NCI-H2107 treated with DMSO at 0.1 percent for 48 hours (cell line): ENCODE measurements around the gene PRSS48.
"Not testable (repeated sequence)": the region's sequence is repeated elsewhere in the genome, so short reads cannot be mapped to it uniquely, and the experiment has no call there.

Experiments
- DNase-seq: peaks from one replicate; lab custom pipeline; 2025; ENCODE audit not compliant: unreplicated experiment; lab: John Stamatoyannopoulos, UW

PRSS48 gene

GRCh38 chr4:151260526-151260925 is 16.4 kb upstream of the PRSS48 start:
- no peak for DNase-seq

GRCh38 chr4:151263455-151263854 is 13.5 kb upstream of the PRSS48 start:
- no peak for DNase-seq

GRCh38 chr4:151266497-151266896 is 10.5 kb upstream of the PRSS48 start:
- DNase-seq: no peak

- DNase-seq: no peak
Observed at GRCh38 chr4:151267104-151267503, 9.9 kb upstream of the PRSS48 start.

- DNase-seq: no peak
Observed at GRCh38 chr4:151267822-151268535, 9.0 kb upstream of the PRSS48 start.

- DNase-seq: not testable (repeated sequence)
Observed at GRCh38 chr4:151268905-151269304, 8.1 kb upstream of the PRSS48 start.

GRCh38 chr4:151284534-151285245 is 7.7 kb downstream of the PRSS48 start:
- no peak for DNase-seq

- DNase-seq: no peak
Observed at GRCh38 chr4:151287409-151287808, 10.4 kb downstream of the PRSS48 start.

- no peak for DNase-seq
Observed at GRCh38 chr4:151291485-151291884, 14.5 kb downstream of the PRSS48 start.

GRCh38 chr4:151292038-151292437 is 15.1 kb downstream of the PRSS48 start:
- DNase-seq: no peak

- no peak for DNase-seq
Observed at GRCh38 chr4:151294833-151295496, 18.0 kb downstream of the PRSS48 start.

- DNase-seq: peak; percentile 26
Observed at GRCh38 chr4:151296227-151296626, 19.3 kb downstream of the PRSS48 start.

- no peak for DNase-seq
Observed at GRCh38 chr4:151297170-151297569, 20.2 kb downstream of the PRSS48 start.

- DNase-seq: no peak
Observed at GRCh38 chr4:151302432-151302831, 25.5 kb downstream of the PRSS48 start.

- no peak for DNase-seq
Observed at GRCh38 chr4:151304226-151304625, 27.3 kb downstream of the PRSS48 start.

- no peak for DNase-seq
Observed at GRCh38 chr4:151304755-151305154, 27.8 kb downstream of the PRSS48 start.

GRCh38 chr4:151310124-151310728 is 33.3 kb downstream of the PRSS48 start:
- DNase-seq: no peak

GRCh38 chr4:151313306-151314009 is 36.5 kb downstream of the PRSS48 start:
- DNase-seq: no peak

GRCh38 chr4:151314010-151314355 is 37.0 kb downstream of the PRSS48 start:
- DNase-seq: no peak

- no peak for DNase-seq
Observed at GRCh38 chr4:151314479-151314878, 37.5 kb downstream of the PRSS48 start.

- no peak for DNase-seq
Observed at GRCh38 chr4:151315212-151315886, 38.4 kb downstream of the PRSS48 start.
